PFSK-1 (cell line): ENCODE measurements around the gene PARP3.

Experiments
- POLR2AphosphoS5 ChIP-seq: IDR thresholded peaks from 2 replicates; pipeline ENCODE4 v1.6.1; 2012; ENCODE audit warnings: low read depth, mild to moderate bottlenecking, control low read depth, low read length, moderate library complexity
- TAF1 ChIP-seq: IDR thresholded peaks from 2 replicates; pipeline ENCODE4 v1.6.1; 2012; ENCODE audit warnings: low read length, control low read depth, borderline replicate concordance; ENCODE audit not compliant: insufficient read depth
- TF ChIP-seq, protein P1 (sequence below), 2 experiments: IDR thresholded peaks; 2 replicates each; pipeline versions ENCODE4 v1.6.1 to v1.8.0; 2011 to 2012; ENCODE audit warnings: low read depth in 2 of 2, low read length in 2 of 2, control low read depth in 1 of 2, inconsistent platforms in 1 of 2, mild to moderate bottlenecking in 1 of 2, moderate library complexity in 1 of 2; ENCODE audit not compliant: insufficient read depth in 1 of 2

DNA sequence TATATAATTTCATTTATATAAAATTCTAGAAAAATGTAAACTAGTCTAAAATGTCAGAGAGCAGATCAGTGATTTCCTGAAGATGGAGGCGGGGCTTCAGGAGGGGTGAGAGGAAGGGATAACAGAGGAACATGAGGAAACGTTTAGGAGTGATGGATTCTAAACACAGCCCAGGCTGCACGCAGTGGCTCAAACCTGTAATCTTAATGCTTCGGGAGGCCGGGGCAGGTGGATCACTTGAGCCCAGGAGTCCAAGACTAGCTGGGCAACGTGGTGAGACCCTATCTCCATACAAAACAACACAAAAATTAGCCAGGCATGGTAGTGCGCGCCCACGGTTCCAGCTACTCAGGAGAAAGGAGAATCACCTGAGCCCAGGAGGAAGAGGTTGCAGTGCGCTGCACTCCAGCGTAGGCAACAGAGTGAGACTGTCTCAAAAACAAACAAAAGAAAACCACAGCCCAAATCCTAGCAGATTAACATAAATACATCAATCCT lies 21.0 kb upstream of the PARP3 start:
- no peak for TF ChIP-seq POLR2AphosphoS5
- TF ChIP-seq TAF1 = no peak
- TF ChIP-seq, protein P1, sequence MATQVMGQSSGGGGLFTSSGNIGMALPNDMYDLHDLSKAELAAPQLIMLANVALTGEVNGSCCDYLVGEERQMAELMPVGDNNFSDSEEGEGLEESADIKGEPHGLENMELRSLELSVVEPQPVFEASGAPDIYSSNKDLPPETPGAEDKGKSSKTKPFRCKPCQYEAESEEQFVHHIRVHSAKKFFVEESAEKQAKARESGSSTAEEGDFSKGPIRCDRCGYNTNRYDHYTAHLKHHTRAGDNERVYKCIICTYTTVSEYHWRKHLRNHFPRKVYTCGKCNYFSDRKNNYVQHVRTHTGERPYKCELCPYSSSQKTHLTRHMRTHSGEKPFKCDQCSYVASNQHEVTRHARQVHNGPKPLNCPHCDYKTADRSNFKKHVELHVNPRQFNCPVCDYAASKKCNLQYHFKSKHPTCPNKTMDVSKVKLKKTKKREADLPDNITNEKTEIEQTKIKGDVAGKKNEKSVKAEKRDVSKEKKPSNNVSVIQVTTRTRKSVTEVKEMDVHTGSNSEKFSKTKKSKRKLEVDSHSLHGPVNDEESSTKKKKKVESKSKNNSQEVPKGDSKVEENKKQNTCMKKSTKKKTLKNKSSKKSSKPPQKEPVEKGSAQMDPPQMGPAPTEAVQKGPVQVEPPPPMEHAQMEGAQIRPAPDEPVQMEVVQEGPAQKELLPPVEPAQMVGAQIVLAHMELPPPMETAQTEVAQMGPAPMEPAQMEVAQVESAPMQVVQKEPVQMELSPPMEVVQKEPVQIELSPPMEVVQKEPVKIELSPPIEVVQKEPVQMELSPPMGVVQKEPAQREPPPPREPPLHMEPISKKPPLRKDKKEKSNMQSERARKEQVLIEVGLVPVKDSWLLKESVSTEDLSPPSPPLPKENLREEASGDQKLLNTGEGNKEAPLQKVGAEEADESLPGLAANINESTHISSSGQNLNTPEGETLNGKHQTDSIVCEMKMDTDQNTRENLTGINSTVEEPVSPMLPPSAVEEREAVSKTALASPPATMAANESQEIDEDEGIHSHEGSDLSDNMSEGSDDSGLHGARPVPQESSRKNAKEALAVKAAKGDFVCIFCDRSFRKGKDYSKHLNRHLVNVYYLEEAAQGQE (IDR thresholded peaks at IDR 0.05; ENCODE audit: insufficient read depth in 1 of 2, low read depth in 2 of 2, low read length in 2 of 2) = no peak
